Hepatocyte (in vitro differentiated cells): ENCODE data around the gene CWC27. TPM values are rescaled to one million over a fixed set of nuclear protein-coding genes. Genes with fewer than 3 reads are reported as not detected.

Experiments
- DNase-seq: peaks from one replicate; pipeline ENCODE4 v3.0.0-alpha.2; 2016; ENCODE audit warnings: low spot score
- H2AFZ ChIP-seq: fragments of 200-600 bp; sonication (generic); 2 replicates; pipeline ENCODE4 v1.6.0; 2016; ENCODE audit warnings: antibody characterized with exemption, mild to moderate bottlenecking
- H3K27ac ChIP-seq: fragments of 200-600 bp; sonication (generic); 2 replicates; pipeline ENCODE4 v1.5.1; 2016; ENCODE audit warnings: mild to moderate bottlenecking
- H3K27me3 ChIP-seq: fragments of 200-600 bp; sonication (generic); 2 replicates; pipeline ENCODE4 v1.6.1; 2016
- H3K36me3 ChIP-seq: fragments of 200-600 bp; sonication (generic); replicated peaks from 2 replicates; pipeline ENCODE4 v1.5.1; 2016; ENCODE audit warnings: low read depth; ENCODE audit not compliant: insufficient read depth
- H3K4me1 ChIP-seq: fragments of 200-600 bp; sonication (generic); 2 replicates; pipeline ENCODE4 v1.5.1; 2016; ENCODE audit warnings: mild to moderate bottlenecking, moderate library complexity; ENCODE audit not compliant: insufficient read depth
- H3K4me2 ChIP-seq: fragments of 200-600 bp; sonication (generic); 2 replicates; pipeline ENCODE4 v1.6.0; 2016
- H3K4me3 ChIP-seq: fragments of 200-600 bp; sonication (generic); 2 replicates; pipeline ENCODE4 v1.5.1; 2016; ENCODE audit warnings: mild to moderate bottlenecking
- H3K79me2 ChIP-seq: fragments of 200-600 bp; sonication (generic); 2 replicates; pipeline ENCODE4 v1.6.0; 2017; ENCODE audit warnings: mild to moderate bottlenecking
- H3K9me2 ChIP-seq: fragments of 200-600 bp; sonication (generic); replicated peaks from 2 replicates; pipeline ENCODE4 v1.6.0; 2017; ENCODE audit warnings: mild to moderate bottlenecking; ENCODE audit not compliant: insufficient read depth
- H3K9me3 ChIP-seq: fragments of 200-600 bp; sonication (generic); 2 replicates; pipeline ENCODE4 v1.5.1; 2016; ENCODE audit warnings: low read depth, mild to moderate bottlenecking
- H4K20me1 ChIP-seq: fragments of 200-600 bp; sonication (generic); 2 replicates; pipeline ENCODE4 v1.6.0; 2016; ENCODE audit warnings: mild to moderate bottlenecking; ENCODE audit not compliant: insufficient read depth, poor library complexity, severe bottlenecking
- CTCF ChIP-seq: fragments of 200-600 bp; sonication (generic); IDR thresholded peaks from 2 replicates; pipeline ENCODE4 v1.5.1; 2016; ENCODE audit warnings: antibody characterized with exemption, mild to moderate bottlenecking; ENCODE audit not compliant: poor library complexity
- EZH2 ChIP-seq: fragments of 200-600 bp; sonication (generic); IDR thresholded peaks from 2 replicates; pipeline ENCODE4 v1.6.1; 2016; ENCODE audit warnings: antibody characterized with exemption, mild to moderate bottlenecking, borderline replicate concordance
- EZH2phosphoT487 ChIP-seq: fragments of 200-600 bp; sonication (generic); IDR thresholded peaks from one replicate; pipeline ENCODE4 v1.6.1; 2018; ENCODE audit warnings: antibody characterized with exemption, mild to moderate bottlenecking, low read depth, moderate library complexity; ENCODE audit not compliant: unreplicated experiment, severe bottlenecking
- WGBS: methylation state at CpG from one replicate; pipeline ENCODE4 v1.1.6; 2016; ENCODE audit warnings: low lambda C conversion rate; ENCODE audit errors: missing lambda C conversion rate; 5-methylcytosine and 5-hydroxymethylcytosine counted together
- polyA plus RNA-seq: library from polyadenylated mRNA; unstranded; fragments of >200 nt; fragmentation: Nextera tagmentation; extraction: Ambion mirVana; gene quantifications from 2 replicates; pipeline ENCODE4 v1.2.1, GENCODE V29; 2016
- total RNA-seq: library from RNA; depleted of rRNA; stranded (reverse); fragments of >200 nt; gene quantifications from 2 replicates; pipeline ENCODE4 v1.2.3, GENCODE V29; 2014

The CWC27 gene
- total and polyA plus RNA-seq, 2 experiments from 2014 or later: 15.8 to 32.5 TPM

GRCh38 chr5:64939772-64940510, 171.2 kb downstream of the CWC27 start:
- Histone ChIP-seq H3K9me2 (no peaks in the 10 kb centered on the region), H3K27me3 (no peaks in the 10 kb centered on the region), H3K4me3 (no peak overlapping the region), H3K4me2 (peak overlapping the region; percentile 65), H3K79me2 (no peaks in the 10 kb centered on the region), H3K4me1 (peaks cover 4% of the 10 kb centered on the region), H4K20me1 (no peaks in the 10 kb centered on the region), H3K36me3 (no peaks in the 10 kb centered on the region), H3K9me3 (no peaks in the 10 kb centered on the region), H3K27ac (peak overlapping the region; percentile 14), H2AFZ (no peak overlapping the region)
- TF ChIP-seq EZH2 (no peak), CTCF (no peak), EZH2phosphoT487 (no peak)
- 48% methylated on average over 17 of the region's 17 CpGs for WGBS
- peak; percentile 70 for DNase-seq

GRCh38 chr5:64942460-64942859, 173.7 kb downstream of the CWC27 start:
- Histone ChIP-seq H4K20me1 (no peaks in the 10 kb centered on the region), H3K9me3 (no peaks in the 10 kb centered on the region), H3K4me2 (no peak overlapping the region), H3K9me2 (no peaks in the 10 kb centered on the region), H2AFZ (no peak overlapping the region), H3K27ac (no peak overlapping the region), H3K4me1 (peaks cover 9% of the 10 kb centered on the region), H3K79me2 (no peaks in the 10 kb centered on the region), H3K4me3 (no peak overlapping the region), H3K27me3 (no peaks in the 10 kb centered on the region), H3K36me3 (no peaks in the 10 kb centered on the region)
- WGBS: 67% methylated on average over 4 of the region's 4 CpGs
- no peak for DNase-seq
- TF ChIP-seq EZH2 (no peak), EZH2phosphoT487 (no peak), CTCF (no peak)

GRCh38 chr5:64944868-64945267, 176.1 kb downstream of the CWC27 start:
- Histone ChIP-seq H3K4me2 (no peak overlapping the region), H3K27me3 (no peaks in the 10 kb centered on the region), H3K9me2 (no peaks in the 10 kb centered on the region), H3K27ac (no peak overlapping the region), H3K4me1 (peaks cover 9% of the 10 kb centered on the region), H3K9me3 (no peaks in the 10 kb centered on the region), H3K36me3 (no peaks in the 10 kb centered on the region), H2AFZ (no peak overlapping the region), H4K20me1 (no peaks in the 10 kb centered on the region), H3K4me3 (no peak overlapping the region), H3K79me2 (no peaks in the 10 kb centered on the region)
- no peak for TF ChIP-seq CTCF
- TF ChIP-seq EZH2phosphoT487: no peak
- TF ChIP-seq EZH2: no peak
- no peak for DNase-seq

GRCh38 chr5:64947031-64947430, 178.3 kb downstream of the CWC27 start:
- H3K4me2 ChIP-seq: no peak overlapping the region
- H2AFZ ChIP-seq: no peak overlapping the region
- H3K27me3 ChIP-seq: no peaks in the 10 kb centered on the region
- TF ChIP-seq CTCF (no peak), EZH2 (no peak), EZH2phosphoT487 (no peak)
- H3K4me3 ChIP-seq: no peak overlapping the region
- H3K9me3 ChIP-seq: no peaks in the 10 kb centered on the region
- DNase-seq: peak; percentile 42
- H3K79me2 ChIP-seq: no peaks in the 10 kb centered on the region
- peaks cover 5% of the 10 kb centered on the region for H3K4me1 ChIP-seq
- H3K36me3 ChIP-seq: no peaks in the 10 kb centered on the region
- no peaks in the 10 kb centered on the region for H4K20me1 ChIP-seq
- 44% methylated on average over 1 of the region's 1 CpG for WGBS
- H3K27ac ChIP-seq: no peak overlapping the region
- no peaks in the 10 kb centered on the region for H3K9me2 ChIP-seq
